Adipocyte (in vitro differentiated cells): ENCODE results near the gene ZSWIM5.

Source experiments
- DNase-seq: peaks from one replicate; pipeline ENCODE4 v3.0.0-alpha.2; 2015; ENCODE audit warnings: low read depth
- H3K27me3 ChIP-seq: replicated peaks from 2 replicates; pipeline ENCODE4 v1.7.0; 2013; ENCODE audit warnings: mild to moderate bottlenecking, low read length, moderate library complexity; ENCODE audit not compliant: control insufficient read depth, insufficient read depth
- H3K36me3 ChIP-seq: 2 replicates; pipeline ENCODE4 v1.7.0; 2013; ENCODE audit warnings: low read length, mild to moderate bottlenecking, moderate library complexity; ENCODE audit not compliant: control insufficient read depth, insufficient read depth, severe bottlenecking
- H3K4me1 ChIP-seq: 2 replicates; pipeline ENCODE4 v1.7.0; 2013; ENCODE audit warnings: mild to moderate bottlenecking, low read length, moderate library complexity; ENCODE audit not compliant: control insufficient read depth, insufficient read depth
- H3K4me3 ChIP-seq: 2 replicates; pipeline ENCODE4 v1.7.0; 2013; ENCODE audit warnings: mild to moderate bottlenecking, low read length, moderate library complexity
- H3K9ac ChIP-seq: 2 replicates; pipeline ENCODE4 v1.7.0; 2013; ENCODE audit warnings: mild to moderate bottlenecking, low read length, moderate library complexity
- H3K9me3 ChIP-seq: 2 replicates; pipeline ENCODE4 v1.7.0; 2013; ENCODE audit warnings: mild to moderate bottlenecking, low read length, moderate library complexity; ENCODE audit not compliant: control insufficient read depth

ZSWIM5 gene

DNA sequence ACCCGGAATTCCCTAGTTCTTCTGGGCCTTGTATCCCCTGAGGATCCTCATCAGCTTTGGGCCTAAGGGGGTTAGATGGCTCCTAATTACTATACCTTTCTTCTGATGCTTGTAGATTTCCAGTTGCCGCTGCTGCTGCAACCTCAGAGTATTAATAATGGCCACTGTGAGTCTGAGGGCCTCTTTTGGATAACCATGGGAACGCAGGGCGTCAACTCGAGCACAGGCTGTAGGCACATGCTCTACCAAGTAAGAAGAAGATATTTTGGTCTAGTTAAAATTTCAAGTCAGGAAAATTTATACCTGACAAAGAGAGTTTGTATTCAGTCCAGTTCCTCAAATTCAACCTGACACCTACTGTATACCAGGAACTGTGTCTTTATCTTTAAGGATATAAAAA lies 166.1 kb downstream of the ZSWIM5 start:
- H3K36me3 ChIP-seq = no peaks in the 10 kb centered on the region
- H3K9me3 ChIP-seq = no peaks in the 10 kb centered on the region
- H3K4me1 ChIP-seq = no peaks in the 10 kb centered on the region
- H3K27me3 ChIP-seq = no peaks in the 10 kb centered on the region
- H3K4me3 ChIP-seq = no peak overlapping the region
- DNase-seq = no peak
- no peak overlapping the region for H3K9ac ChIP-seq

- no peaks in the 10 kb centered on the region for H3K27me3 ChIP-seq
- no peaks in the 10 kb centered on the region for H3K9me3 ChIP-seq
- no peak overlapping the region for H3K9ac ChIP-seq
- no peaks in the 10 kb centered on the region for H3K4me1 ChIP-seq
- no peak for DNase-seq
- H3K4me3 ChIP-seq = no peak overlapping the region
- no peaks in the 10 kb centered on the region for H3K36me3 ChIP-seq
Measured at GRCh38 chr1:45038661-45039364, 167.6 kb downstream of the ZSWIM5 start.

DNA sequence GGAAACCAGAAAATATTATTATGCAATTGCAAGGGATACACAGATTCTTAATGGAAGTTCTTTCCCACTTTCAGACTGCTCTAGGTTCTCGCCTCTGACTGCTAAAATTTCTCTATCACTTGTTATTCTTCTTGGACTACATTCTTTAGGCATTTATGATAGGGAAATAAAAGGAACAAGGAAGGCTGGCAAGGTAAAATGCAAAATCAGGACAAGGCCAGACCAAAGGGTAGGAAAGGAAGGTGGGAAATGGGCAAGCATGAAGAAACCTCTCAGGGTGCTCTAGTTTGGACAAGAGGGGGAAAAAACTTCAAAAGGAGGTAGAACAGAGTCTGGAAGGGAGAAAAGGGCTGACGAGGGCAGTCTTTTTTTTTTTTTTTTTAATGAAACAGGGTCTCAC lies 168.2 kb downstream of the ZSWIM5 start:
- Histone ChIP-seq H3K27me3 (no peaks in the 10 kb centered on the region), H3K36me3 (no peaks in the 10 kb centered on the region), H3K9ac (no peak overlapping the region), H3K9me3 (no peaks in the 10 kb centered on the region), H3K4me3 (no peak overlapping the region), H3K4me1 (no peaks in the 10 kb centered on the region)
- no peak for DNase-seq

DNA sequence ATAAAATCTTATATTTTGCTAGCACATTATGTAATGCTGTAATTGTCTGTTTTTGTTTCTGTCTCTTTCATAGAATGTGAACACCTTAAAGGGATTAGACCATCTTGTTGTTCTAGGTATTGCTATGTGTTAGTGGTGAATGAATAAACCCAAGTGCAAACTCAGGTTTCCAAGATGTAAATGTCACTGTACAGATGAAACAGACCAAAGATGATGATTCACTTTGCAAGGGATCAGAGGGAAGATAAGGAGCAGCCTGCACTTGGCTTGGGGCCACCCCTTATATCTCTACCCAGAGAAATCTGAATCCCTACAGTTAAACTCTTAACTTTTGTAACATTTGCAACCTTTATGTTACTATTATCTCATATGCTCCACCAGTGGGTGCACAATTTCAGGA lies 168.9 kb downstream of the ZSWIM5 start:
- no peaks in the 10 kb centered on the region for H3K9me3 ChIP-seq
- H3K9ac ChIP-seq = no peak overlapping the region
- H3K27me3 ChIP-seq = no peaks in the 10 kb centered on the region
- no peaks in the 10 kb centered on the region for H3K4me1 ChIP-seq
- no peak overlapping the region for H3K4me3 ChIP-seq
- DNase-seq = no peak
- no peaks in the 10 kb centered on the region for H3K36me3 ChIP-seq

DNA sequence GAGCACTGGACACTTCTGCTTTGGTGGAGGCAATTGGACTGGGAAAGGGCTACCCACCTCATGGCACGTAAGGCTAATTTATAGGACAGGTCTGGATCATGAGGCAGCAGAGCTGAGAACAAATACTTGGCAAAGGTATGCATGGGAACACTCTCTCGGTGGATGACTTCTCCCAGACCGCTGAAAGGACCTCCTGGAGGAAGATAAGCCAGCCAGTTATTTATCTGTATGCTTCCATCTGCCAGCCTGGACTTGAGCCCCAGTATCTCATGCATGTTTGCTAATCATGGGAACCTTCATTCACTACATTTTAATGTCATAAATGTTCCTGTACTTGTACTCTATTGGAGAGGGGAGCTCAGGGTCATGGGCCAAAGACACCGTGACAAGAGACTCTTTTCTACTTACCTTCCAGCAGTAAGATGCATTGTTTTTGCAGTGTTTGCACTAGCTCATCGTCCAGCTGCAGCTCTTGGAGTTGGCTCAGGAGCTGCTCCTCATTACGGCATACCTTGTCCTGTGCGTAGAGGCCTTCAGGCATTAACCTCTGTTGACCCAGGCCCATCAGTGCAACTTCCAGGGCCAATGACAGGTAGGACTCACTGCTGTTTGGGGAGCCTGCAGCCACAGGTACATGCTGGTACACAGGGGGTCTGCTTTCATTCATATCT lies 170.6 kb downstream of the ZSWIM5 start:
- H3K27me3 ChIP-seq = no peaks in the 10 kb centered on the region
- no peak overlapping the region for H3K9ac ChIP-seq
- no peaks in the 10 kb centered on the region for H3K36me3 ChIP-seq
- H3K4me1 ChIP-seq = no peaks in the 10 kb centered on the region
- H3K9me3 ChIP-seq = no peaks in the 10 kb centered on the region
- no peak for DNase-seq
- no peak overlapping the region for H3K4me3 ChIP-seq

- Histone ChIP-seq H3K9me3 (no peaks in the 10 kb centered on the region), H3K36me3 (no peaks in the 10 kb centered on the region), H3K4me3 (no peak overlapping the region), H3K4me1 (no peaks in the 10 kb centered on the region), H3K27me3 (no peaks in the 10 kb centered on the region), H3K9ac (no peak overlapping the region)
- no peak for DNase-seq
Measured at GRCh38 chr1:45033356-45033755, 173.0 kb downstream of the ZSWIM5 start.

DNA sequence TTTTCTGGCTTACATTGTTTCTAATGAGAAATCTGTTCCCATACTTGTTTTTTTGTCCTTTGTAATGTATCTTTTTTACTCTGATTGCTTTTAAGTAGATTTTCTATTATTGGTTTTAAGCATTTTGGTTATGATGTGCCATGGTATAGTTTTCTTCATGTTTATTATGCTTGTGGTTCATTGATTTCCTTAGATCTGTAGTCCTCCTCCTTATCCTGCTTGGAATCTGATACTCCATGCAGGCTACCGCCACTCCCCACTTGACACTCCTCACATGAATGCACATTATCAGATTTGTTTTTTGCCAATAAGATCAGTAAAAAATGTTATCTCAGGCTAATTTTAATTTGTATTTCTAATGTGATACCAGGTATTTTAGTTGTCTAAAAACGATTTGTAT lies 173.6 kb downstream of the ZSWIM5 start:
- Histone ChIP-seq H3K36me3 (no peaks in the 10 kb centered on the region), H3K27me3 (no peaks in the 10 kb centered on the region), H3K4me1 (no peaks in the 10 kb centered on the region), H3K4me3 (no peak overlapping the region), H3K9me3 (no peaks in the 10 kb centered on the region), H3K9ac (no peak overlapping the region)
- no peak for DNase-seq

GRCh38 chr1:45026446-45026845 lies 180.0 kb downstream of the ZSWIM5 start:
- no peak overlapping the region for H3K9ac ChIP-seq

DNA sequence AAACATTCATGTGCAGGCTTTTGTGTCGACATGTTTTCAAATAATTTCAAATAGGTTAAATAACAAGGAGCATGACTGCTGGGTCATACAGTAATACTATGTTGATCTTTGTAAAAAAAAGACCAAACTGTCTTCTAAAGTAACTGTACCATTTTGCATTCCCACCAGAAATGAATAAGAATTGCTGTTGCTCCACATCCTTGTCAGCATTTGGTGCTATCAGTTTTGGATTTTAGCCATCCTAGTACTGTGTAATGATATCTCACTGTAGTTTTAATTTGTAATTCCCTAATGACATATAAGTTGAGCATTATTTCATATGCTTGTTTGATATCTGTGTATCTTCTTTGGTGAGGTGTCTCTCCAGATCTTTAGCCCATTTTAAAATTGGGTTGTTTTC lies 182.7 kb downstream of the ZSWIM5 start:
- Histone ChIP-seq H3K9ac (no peak overlapping the region), H3K9me3 (no peaks in the 10 kb centered on the region), H3K4me3 (no peak overlapping the region), H3K4me1 (no peaks in the 10 kb centered on the region), H3K36me3 (no peaks in the 10 kb centered on the region), H3K27me3 (no peaks in the 10 kb centered on the region)
- DNase-seq = no peak

More at GRCh38 chr1:45026446-45026845, 180.0 kb downstream of the ZSWIM5 start:
- DNase-seq = peak; percentile 37
- Histone ChIP-seq H3K36me3 (no peaks in the 10 kb centered on the region), H3K27me3 (no peaks in the 10 kb centered on the region), H3K4me1 (no peaks in the 10 kb centered on the region), H3K4me3 (no peak overlapping the region), H3K9me3 (no peaks in the 10 kb centered on the region)

GRCh38 chr1:45018599-45019230 lies 187.7 kb downstream of the ZSWIM5 start:
- no peak overlapping the region for H3K4me3 ChIP-seq
- peaks cover 12% of the 10 kb centered on the region for H3K36me3 ChIP-seq
- peaks cover 5% of the 10 kb centered on the region for H3K4me1 ChIP-seq
- H3K9me3 ChIP-seq = no peaks in the 10 kb centered on the region
- peak; percentile 69 for DNase-seq
- no peaks in the 10 kb centered on the region for H3K27me3 ChIP-seq
- H3K9ac ChIP-seq = no peak overlapping the region

DNA sequence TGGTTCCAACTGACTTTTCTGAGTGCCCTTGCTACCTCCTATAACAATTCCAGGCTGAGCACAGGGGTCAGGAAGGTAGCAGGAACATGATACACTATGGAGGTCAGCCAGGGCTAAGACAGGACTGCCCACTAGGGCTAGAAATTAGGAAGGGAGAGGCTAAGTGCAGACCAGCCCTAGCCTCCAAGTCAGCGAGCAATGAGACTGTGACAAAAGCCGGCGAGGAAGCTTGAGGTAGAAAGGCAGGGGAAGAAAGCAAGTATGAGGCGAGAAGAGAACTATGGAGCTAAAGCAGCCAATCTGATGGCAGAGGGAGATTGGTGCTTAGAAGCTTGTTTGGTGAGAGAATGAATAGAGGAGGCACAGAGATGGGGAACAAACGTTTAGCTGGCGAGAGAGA lies 189.6 kb downstream of the ZSWIM5 start:
- H3K9ac ChIP-seq = no peak overlapping the region
- H3K9me3 ChIP-seq = no peaks in the 10 kb centered on the region
- no peak for DNase-seq
- peaks cover 15% of the 10 kb centered on the region for H3K36me3 ChIP-seq
- H3K27me3 ChIP-seq = no peaks in the 10 kb centered on the region
- peaks cover 14% of the 10 kb centered on the region for H3K4me1 ChIP-seq
- H3K4me3 ChIP-seq = no peak overlapping the region
